ENCODE results near the gene SLC46A3.

Gene SLC46A3

DNA sequence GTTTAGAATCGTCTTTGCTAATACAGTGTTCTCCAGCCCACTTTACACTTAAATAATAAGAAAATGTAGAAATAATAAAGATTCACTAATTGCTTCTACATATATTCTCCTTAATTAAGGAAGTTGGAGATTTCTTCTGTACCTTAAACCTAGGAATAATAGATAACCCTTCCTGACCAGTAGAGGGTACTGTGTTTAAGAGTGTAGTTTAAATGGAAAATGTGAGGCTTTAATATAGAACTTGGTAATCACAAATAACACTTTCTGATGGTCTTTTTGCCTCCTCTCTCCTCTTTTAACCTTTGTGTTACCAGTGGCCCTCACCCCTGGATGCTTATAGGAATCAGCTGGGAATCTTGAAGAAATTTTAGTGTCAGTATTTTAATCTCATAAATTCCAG is 39.1 kb downstream of the SLC46A3 start:
- peak; percentile 0 for DNase-seq

DNA sequence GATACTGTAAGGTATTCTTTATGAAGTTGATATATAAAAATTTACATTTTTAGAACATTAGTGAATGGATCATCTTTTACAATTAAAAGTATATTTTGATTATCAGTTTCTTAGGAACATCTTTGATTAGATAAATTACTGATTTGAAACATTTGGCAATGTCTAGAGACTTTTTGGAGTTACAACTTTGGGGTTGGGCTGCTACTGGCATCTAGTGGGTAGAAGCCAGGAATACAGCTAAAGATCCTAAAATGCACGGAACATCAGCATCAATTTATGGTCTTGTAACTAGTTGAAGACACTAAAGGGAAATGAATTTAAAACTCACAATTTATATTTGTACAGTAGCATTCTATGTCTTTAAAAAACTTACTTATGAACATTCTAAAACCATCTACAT is 40.0 kb downstream of the SLC46A3 start:
- no peak for DNase-seq

DNA sequence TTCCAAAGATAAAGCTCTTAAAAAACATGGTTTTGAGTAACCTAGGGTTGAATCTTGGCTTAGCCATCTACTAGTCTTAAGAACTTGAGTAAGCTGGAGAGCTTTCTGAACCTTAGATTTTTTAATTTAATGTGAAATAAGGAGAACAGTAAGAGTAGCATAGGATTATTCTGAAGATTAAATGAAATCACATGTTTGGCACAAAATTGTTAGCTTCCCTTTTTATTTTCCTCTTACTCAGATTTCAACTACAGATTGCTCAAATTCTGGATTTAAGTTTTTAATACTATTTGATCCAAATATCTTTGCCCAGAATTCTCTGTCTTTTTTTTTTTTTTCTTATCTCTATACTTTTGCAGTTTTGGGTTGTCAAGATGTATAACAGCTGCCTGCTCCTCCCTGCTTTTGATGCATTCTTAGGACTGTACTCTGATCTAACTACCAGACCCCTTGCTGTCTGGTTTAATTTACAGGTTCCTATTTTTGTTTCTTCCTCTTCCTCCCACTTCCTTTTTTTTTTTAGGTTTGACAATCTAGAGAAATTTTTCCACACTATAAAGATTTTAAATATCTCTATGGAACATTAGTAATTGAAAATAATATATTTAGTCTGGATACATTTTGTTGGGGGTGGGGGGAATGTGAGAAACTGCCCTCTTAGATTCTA is 47.5 kb downstream of the SLC46A3 start:
- no peak for DNase-seq

DNA sequence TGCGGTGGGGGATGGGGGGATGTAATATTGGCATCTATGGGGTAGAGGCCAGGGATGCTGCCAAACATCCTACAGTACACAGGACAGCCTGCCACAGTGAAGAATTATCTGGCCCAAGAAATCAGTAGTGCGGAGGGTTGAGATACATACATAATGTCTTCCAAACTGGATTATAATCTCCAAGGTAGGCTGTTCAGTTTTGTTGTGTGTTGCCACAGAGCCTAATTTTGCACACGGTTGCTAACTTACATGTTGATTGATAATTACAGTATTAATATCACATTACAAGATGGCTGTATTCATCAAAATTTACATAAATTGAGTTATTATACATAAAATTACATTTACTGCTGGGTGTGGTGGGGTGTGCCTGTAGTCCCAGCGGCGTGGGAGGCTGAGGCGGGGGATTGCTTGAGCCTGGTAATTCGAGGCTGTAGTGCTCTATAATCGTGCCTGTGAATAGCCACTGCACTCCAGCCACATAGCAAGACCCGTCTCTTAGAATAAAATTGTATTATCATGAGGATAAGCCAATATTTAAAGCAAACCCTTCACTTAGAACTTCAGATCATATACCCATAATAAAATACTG is 51.8 kb downstream of the SLC46A3 start:
- DNase-seq = no peak

DNA sequence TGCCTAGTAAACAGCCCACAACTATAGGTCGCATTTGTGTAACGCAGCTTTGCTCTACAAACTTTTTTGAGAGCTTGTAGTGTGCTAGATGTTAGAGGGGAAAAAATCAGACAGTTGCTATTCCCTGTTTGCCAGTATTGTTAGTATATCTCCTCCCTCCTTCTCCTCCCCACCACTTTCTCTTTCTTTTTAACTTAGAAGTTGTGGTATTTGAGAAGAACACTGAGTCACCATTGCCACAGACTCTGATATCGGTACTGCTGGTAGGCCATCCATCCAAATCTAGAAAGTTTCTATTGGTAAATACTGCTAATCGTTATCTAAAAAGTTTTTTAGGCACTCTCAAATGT is 59.2 kb downstream of the SLC46A3 start:
- no peak for DNase-seq

DNA sequence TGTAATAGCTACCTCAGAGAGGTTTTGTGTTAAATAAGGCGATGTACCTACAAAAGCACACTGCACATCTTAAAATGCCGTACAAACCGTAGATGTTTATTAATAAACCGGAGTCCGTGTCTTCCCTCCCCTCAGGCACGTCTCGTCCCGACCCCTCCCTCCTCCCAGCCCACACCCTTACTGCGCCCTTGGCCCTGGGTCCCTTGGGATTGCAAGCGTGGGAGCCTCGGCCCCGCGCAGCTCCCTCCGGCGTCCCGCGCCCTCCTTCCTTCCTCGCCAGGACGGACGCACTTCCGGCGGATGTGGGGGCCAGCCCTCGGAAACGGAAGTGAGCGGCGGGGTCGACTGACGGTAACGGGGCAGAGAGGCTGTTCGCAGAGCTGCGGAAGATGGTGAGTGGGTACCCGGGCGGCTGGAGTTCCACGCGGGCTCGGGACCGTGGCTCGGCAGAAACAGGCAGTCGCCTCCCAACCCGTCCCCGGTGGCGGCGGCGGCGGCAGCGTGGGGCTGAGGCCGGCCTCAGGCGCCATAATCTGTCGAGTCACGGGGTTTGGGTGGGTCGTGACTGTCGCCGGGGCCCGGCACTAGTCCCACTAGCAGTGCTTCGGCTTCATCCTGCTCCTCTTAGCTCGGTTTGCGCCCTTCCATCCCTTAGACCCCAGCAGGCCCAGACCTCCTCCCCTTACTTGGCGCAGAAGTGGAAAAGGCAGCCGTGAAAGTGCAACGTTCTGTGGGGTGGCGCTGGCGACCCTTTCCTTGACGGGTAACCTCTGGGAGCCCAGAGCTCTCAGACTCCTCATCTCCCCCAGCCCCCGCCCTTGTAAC is 59.8 kb downstream of the SLC46A3 start, which contains the start of gene POMP:
Gene POMP (plus strand): TSS at position 335 of the 825 bp plus-strand sequence. CDS start 55 bp downstream, at position 390.
- peak; percentile 92 for DNase-seq

DNA sequence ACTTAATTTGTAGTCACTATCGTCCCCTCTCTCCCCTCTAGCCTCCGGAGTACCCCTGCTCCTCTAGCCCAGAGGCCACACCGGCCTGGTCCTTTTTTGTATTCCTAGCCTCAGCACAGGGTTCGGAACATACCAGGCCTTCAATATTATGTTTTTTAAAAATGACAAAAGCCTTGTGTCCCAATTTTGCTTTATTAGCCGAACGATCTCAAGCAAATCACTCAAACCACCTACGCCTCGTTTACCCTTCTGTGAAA is 60.3 kb downstream of the SLC46A3 start:
- peak; percentile 36 for DNase-seq

DNA sequence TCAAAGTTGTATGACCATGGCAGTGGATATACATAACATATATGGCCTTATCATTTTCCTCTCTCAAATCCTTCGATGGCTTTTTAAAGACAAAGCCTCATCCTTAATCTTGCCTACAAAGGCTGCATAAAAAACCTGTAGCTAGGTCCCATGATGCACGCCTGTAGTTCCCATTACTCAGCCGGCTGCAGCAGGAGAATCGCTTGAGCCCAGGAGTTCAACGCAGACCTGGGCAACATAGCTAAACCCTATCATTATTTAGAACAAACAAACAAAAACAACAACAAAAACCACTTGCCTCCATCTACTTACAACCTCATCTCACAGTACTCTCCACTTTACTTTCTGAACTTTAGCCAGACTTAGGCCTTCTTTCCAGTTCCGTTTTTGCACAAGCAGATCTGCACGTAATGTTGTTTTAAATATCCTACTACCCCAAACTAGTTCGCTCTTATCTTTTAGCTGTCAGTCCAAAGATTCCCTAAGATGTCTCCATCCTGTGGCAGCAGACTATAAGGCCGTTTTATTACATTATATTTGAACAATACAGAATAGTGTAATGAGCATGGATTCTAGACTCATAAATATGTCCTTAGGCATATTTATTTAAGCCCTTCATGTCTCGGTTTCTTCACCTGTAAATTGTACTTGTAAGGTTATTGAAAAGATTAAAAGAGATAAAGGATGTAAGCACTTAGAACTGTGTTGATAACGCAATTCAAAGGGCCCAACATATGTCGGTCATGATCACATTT is 60.8 kb downstream of the SLC46A3 start:
- no peak for DNase-seq

DNA sequence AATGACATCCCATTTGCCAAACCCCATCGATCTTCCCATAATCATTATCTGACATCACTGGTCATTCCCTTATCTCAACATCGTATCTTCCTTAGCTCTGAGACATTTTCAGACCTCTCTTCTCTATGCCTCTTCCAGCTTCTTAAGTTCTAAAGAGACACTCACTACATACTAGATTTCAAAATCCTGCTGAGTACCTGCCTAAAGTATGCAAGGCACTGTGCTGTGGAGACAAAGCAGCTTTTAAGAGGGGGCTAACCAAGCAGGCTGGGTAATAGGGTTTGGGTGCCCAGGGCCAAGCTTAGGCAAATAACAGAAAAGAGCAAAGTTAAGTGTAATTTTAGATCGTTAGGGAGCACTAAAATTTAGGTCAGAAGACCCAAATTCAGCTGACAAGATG is 63.2 kb downstream of the SLC46A3 start:
- no peak for DNase-seq

DNA sequence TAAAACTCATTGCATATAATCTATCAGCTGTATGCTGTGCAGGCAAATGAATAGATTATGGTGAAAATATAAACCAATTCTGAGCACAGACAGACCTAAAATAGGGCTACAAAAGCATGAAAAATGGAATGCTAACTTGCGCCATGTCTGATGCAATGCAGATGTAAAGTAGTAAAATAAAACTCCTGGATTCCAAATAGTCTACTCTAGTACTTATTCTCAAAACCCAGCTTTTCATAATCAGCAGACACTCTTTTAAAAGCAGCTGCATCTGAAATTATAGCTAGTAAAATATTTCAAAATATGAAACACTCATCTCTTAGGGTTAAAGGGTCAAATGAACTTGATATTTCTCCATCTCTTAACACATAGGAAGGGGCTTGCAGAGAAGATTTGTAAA is 64.5 kb downstream of the SLC46A3 start:
- DNase-seq = no peak

DNA sequence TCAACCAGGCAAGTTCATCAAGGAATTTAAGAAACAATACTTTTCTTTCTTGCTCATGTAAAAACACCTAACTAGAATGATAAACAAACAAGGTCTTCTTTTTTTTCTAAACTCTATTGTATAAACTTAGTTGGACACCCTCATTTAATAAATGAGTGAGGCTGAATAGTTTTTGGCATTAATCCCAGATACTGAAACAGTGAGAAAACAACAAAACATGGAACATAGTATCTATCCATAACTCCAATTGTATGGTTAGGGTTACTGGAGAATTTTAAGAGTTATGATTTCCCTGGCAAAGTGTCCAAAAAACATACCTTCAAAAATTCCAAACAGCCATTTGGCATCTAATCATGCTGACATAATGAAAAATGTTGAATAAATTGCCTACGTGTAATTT is 65.7 kb downstream of the SLC46A3 start:
- no peak for DNase-seq

DNA sequence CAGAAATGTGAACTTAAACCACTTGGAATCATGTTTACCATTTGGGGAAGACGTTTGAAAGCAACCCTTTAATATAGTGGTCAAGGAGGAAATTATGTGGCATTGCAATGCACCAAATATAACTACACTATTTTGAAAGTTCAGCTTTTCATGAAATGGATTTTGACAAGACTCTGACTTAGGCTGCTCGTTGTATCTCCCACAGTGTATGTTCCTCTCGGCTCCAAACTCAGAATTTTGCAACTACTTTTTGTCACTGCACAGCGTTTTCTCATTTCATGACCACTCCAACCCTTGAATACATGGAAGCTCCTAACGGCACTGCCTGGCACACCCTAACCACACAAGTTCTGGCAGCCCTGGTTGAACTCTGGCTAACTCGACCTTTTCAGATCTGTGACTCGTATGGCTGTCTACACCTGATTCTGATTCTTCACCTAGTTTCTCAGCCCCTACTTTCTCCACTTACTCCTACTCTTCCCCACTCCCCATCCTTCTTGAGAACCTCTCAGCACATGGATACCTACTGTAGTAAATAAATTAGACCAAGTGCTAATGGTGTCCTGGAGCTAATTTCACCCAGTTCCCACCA is 66.9 kb downstream of the SLC46A3 start:
- no peak for DNase-seq

DNA sequence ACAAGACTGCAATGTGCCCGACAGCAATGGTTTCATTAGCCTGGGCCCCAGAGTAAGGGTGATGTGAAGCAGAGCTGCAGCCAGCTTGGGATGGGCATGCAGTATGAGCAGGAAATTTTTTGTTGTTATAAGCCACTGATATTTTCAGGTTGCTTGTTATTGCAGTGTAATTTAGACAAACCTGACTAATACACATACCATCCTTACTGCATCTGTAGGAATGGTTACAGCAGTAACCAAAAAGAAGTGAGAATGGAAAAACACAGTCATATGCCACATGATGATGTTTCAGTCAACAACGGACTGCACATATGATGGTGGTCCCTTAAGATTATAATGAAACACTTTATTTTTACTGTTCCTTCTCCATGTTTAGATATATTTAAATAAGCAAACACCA is 68.5 kb downstream of the SLC46A3 start:
- DNase-seq = no peak

All from NCI-H69 (cell line).